PFSK-1 (cell line): ENCODE measurements around the gene NKX6-2.

Experiments used
- FOXP2 ChIP-seq: optimal IDR thresholded peaks from 2 replicates; pipeline ENCODE3; 2011; ENCODE audit warnings: borderline replicate concordance, control low read depth, inconsistent platforms; ENCODE audit not compliant: insufficient read depth; ENCODE audit errors: extremely low read length, extremely low read depth
- POLR2AphosphoS5 ChIP-seq: IDR thresholded peaks from 2 replicates; pipeline ENCODE4 v1.6.1; 2012; ENCODE audit warnings: low read depth, mild to moderate bottlenecking, control low read depth, low read length, moderate library complexity
- REST ChIP-seq, 2 experiments: IDR thresholded peaks; 2 replicates each; pipeline versions ENCODE4 v1.6.1 to v1.8.0; 2011 to 2012; ENCODE audit warnings: low read depth in 2 of 2, low read length in 2 of 2, control low read depth in 1 of 2, inconsistent platforms in 1 of 2, mild to moderate bottlenecking in 1 of 2, moderate library complexity in 1 of 2; ENCODE audit not compliant: insufficient read depth in 1 of 2
- SIN3A ChIP-seq: IDR thresholded peaks from 2 replicates; pipeline ENCODE4 v1.6.1; 2012; ENCODE audit warnings: mild to moderate bottlenecking, low read length, moderate library complexity, borderline replicate concordance; ENCODE audit not compliant: insufficient read depth

GRCh38 chr10:132827861-132828539 is 42.1 kb upstream of the NKX6-2 start:
- TF ChIP-seq POLR2AphosphoS5 (no peak), REST (IDR thresholded peaks at IDR 0.05; ENCODE audit: insufficient read depth in 1 of 2, low read depth in 2 of 2, low read length in 2 of 2) (no peak), FOXP2 (no peak), SIN3A (no peak)
